Effector CD4-positive, alpha-beta T cell (primary cell): ENCODE measurements around the gene DTNB.
"Not testable (repeated sequence)": the region's sequence is repeated elsewhere in the genome, so short reads cannot be mapped to it uniquely, and the experiment has no call there.

ENCODE experiments used
- DNase-seq: peaks from one replicate; pipeline ENCODE4 v3.0.0-alpha.2; 2020
- total RNA-seq: gene quantifications from one replicate; lab custom pipeline; 2026; lab: John Stamatoyannopoulos, UW

The DTNB gene
- 26.8 reads per million, percentile 53 among the genes with 10 or more reads in this experiment for total RNA-seq

DNA sequence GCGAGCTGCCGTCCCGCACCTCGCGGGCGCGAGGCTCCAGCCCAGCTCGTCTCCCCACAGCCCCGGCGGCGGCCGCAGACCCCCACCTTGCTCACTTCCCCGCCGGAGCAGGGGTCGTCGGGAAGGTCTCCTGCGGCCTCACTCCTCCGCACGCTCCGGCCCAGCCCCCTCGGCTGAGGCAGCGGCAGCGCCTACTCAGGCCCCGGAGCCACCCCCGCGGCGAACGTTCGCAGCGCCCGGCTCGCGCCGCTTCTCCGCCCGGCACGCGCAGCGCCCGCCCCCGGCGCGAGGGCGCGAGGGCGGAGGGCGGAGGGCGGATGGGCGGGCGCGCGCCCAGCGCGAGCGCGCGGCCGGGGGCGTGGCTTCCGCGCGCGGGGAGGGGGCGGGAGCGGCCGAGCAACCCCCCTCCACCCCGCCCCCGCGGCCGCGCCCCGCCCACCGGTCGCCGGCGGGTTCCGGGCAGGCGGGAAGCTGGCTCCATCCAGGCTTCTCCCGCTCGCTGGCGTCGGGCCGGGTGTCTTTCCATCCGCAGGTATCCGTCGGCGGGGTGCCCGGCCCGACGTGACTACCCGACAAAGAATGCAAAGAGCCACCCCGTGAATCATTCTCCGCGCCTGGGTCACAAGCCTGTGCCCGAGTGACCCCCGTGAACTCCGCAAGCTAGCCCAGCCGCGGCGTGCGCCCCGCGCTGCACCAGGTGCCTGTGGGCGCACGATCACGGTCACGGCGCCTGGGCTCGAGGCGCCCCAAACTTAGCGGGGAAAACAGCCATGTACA, at the start of gene DTNB:
TSS of gene DTNB (minus strand) at position 278 of the 777 bp plus-strand sequence. CDS start 20,917 bp downstream, outside the sequence.
- peak; percentile 67 for DNase-seq

DNA sequence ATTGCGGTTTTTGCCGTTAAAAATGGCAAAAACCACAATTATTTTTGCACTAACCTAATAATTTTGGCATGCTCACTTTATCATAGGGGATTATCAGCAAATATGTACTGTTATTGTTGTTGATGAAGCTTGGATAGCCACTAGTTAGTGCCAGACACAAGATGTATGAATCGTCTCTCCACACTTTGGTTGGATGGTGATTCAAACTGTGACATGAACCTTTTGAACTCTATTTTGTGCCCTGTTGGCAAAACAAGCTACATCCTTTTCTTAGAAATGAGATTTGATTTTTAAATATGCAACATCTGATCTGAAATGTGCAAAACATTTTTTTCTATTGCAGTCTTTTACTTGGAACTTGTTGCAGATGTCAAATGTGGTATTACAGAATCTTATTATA, 48.8 kb upstream of the DTNB start:
- DNase-seq, result no peak

DNA sequence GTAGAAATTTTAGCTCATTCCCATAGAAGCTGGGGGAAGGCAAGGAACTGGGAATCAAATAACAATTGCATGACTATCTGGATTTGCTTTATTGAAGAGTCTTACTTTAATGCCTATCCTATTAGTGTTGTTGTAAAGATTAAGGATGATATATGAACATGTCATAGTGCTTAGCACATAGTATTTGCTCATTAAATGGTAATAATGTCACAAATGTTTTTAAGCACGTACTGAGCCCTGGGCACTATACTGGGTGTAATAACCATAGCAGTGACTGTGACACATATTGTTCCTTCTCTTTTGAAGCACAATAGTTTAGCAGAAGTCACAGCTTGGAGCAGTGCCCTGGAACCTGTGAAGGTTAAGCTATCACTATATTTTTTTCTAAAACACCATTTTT, 47.2 kb upstream of the DTNB start:
- no peak for DNase-seq

DNA sequence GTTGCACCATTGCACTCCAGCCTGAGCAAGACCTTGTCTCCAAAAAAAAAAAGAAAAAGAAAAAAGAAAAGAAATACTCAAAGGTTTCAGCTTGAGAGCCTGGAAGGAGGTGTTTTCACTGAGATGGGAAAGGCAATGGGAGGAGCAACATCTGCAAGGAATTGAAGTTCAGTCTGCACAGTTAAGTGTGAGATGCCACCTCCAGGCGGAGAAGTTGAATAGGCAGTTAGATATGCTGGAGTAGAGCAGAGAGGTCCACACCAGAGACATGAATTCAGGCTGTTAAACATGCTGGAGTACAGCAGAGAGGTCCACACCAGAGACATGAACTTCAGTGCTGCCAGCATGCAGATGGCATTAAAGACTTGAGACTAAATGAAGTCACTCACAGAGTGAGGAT, 41.4 kb upstream of the DTNB start:
- DNase-seq, result no peak

DNA sequence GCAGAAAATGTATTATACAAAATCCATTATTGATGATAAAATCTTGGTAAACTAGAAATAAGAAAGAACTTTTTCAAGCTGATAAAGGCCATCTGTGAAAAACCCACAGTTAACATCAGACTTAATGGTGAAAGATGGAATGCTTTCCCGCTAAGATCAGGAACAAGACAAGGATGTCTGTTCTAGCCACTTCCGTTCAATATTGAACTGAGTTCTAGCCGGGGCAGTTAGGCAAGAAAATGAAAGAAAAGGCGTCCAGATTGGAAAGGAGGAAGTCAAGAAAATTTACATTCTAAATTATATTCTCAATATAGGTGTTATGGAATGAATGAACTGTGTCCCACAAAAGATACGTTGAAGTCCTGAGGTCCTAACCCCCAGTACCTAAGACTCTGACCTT, 39.1 kb upstream of the DTNB start:
- DNase-seq, result no peak

DNA sequence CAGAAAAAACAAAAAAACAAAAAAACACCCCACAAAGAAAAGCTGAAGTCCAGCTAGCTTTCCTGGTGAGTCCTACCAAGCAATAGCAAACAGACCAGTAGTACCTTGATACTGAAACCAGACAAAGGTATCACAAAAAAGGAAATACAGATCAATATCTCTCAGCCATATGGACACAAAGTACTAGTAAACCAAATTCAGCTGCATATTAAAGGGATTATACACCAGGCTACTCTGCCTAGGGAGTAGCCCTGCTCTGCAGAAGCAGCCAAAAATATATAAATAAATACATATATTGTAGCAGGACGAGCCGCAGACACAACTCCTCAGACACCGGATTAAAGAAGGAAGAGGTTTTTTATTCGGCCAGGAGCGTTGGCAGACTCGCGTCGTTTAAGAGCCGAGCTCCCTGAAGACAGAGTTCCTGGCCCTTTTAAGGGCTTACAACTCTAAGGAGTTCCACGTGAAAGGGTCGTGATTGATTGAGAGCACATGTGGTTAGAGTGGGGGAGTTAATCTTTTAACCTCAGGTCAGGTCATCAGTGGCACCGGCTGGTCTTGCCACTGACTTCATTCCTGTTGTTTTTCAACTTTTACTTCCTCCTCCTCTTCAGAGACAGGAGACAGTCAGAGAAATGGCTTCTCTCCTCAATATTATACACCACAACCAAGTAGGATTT, 38.4 kb upstream of the DTNB start:
- no peak for DNase-seq

- DNase-seq, result no peak
Observed at GRCh38 chr2:25710750-25711149, 37.4 kb upstream of the DTNB start.

GRCh38 chr2:25709349-25709748, 36.0 kb upstream of the DTNB start:
- DNase-seq, result no peak

DNA sequence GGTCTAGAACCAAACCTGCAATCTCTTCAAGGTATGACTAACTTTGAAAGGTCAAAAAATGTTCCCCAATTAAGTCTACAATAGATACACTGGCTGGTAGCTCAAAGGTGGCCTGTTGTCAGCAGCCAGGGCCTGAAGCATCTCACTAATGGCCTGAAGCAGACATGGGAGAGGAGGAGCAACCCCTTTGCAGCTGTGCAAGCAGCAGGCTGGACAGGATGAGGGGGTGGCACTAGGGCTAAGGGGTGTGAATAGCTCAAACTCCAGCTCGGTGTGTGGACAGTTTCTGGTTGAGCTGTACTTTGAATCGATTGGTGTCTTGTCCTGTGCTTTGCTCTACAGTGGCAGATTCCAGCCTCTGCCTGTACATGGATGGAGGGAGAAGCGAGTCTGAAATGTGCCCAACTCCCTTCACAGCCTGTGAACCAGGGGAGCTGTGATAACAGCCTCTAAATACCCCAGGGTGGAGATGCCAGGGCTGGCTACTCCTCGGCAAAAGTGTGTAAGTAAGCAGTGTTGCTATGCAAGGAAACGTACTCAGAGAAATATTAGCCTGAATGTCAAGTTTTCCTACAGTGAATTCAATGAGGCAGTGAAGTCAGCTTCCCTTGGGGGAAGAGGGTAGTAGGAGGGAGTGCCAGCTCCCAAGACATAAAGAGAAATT, 34.7 kb upstream of the DTNB start:
- DNase-seq, result no peak

DNA sequence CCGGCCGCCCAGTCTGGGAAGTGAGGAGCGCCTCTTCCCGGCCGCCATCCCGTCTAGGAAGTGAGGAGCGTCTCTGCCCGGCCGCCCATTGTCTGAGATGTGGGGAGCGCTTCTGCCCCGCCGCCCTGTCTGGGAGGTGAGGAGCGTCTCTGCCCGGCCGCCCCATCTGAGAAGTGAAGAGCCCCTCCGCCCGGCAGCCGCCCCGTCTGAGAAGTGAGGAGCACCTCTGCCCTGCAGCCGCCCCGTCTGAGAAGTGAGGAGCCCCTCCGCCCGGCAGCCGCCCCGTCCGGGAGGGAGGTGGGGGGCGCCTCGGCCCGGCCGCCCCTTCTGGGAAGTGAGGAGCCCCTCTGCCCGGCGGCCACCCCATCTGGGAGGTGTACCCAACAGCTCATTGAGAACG, 32.2 kb upstream of the DTNB start:
- not testable (repeated sequence) for DNase-seq

DNA sequence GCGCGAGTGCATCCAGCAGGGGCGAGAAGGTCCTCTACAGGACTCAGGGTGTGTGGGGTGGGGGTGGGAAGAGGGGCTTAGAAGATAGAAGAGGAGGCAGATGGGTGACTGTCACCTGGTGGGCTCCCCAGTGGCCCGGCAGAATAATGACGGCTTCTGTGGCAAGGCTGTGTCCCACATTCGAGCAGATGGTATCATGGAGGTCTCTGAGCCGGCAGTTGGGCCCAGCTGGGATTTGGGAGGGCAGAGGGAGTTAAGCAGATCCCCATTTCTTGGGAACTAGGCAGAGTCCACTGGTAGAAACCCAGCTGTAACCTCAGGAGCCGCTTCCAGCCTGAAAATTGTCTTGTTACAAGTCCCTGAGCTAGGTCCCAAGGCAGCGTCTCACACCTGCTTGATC, 28.4 kb upstream of the DTNB start:
- no peak for DNase-seq

GRCh38 chr2:25700221-25700660, 26.9 kb upstream of the DTNB start:
- DNase-seq, result peak; percentile 3

GRCh38 chr2:25699216-25699615, 25.8 kb upstream of the DTNB start:
- DNase-seq, result no peak

DNA sequence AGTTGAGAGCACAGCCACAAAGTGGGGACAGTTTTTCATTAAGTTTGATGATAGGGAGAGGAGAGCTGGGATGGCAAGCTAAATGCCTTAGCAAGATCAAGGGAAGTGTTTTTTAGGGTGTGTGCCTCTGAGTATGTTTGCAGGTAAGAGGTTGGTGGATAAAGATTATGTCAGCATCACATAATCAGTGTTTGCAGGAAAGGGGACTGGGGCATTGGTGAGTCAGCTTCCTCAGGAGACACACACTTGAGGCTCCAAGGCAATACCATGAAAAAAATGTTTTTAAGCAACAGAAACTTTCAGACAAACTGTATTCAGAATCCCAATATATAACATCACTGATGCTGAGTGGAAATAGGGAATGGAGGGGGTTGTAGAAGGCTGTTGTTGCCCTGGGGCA, 25.4 kb upstream of the DTNB start:
- DNase-seq, result no peak

DNA sequence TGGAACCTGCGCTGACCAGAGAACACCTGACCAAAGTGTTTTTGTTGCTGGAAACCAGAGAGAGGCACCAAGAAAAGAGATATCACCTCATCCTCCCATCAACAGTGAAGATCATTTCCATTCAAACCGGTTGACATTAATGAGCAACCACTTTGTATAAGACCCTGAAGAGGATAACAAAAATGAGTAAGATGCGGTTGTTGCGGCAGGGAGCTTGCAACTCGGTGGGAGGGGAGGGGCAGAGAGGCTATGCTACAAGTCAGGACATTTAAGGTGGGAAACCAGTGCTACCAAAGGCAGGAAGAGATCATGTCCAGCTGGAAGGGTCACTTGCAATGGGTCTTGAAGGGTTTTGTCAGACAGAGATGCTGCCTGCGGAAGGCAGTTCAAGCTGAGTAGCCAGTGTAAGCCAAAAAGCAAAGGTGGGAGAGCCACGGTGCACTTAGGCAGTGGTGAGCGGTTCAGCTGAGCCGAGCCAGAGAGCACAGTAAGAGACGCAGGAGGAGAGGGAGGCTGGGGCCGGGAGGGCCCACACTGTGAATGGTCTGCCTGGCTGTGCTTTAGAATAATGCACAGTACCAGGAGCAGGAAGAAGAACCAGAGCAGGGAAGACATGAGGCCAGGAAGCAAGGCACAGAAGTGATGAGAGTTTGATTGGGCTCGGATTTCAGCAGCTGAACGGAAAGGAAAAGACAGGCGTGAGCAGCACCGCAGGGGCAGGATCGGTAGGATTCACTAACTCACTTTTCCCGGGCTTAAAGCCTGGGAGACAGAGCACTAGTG, 24.4 kb upstream of the DTNB start:
- no peak for DNase-seq

GRCh38 chr2:25692737-25693445, 19.5 kb upstream of the DTNB start:
- DNase-seq, result no peak

DNA sequence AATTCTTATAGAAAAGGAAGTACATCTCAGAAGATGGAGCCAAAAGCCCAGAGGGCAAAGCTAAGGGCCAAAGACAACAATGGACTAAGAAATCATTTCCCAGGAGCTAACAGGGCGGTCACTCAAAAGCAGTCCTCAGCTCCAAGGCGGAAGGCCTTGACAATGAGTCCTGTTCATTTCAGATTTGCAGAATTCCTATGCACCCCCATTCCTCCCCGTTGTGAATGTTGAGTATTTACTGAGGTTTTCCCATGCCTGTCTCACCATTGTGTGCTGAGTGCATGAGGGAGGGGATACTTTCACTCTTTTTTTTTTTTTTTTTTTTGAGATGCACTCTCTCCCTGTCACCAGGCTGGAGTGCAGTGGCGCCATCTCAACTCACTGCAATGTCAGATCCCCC, 18.8 kb upstream of the DTNB start:
- DNase-seq, result no peak

- DNase-seq, result no peak
Observed at GRCh38 chr2:25690058-25690457, 16.7 kb upstream of the DTNB start.

DNA sequence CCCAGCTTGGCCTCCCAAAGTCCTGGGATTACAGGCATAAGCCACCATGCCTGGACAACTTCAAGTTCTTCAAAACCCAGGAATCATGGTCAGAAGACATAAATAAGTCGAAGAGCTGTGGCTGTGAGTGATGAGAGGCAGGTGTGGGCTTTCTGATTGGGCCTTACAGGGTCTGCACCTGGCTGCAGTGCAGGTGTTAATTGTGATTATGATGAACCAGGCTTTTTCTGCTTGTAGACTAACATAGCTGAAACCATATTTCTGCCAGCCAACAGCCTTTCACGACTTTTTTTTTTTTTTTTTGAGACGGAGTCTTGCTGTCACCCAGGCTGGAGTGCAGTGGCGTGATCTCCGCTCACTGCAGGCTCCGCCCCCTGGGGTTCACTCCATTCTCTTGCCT, 14.9 kb upstream of the DTNB start:
- no peak for DNase-seq

GRCh38 chr2:25685741-25686140, 12.4 kb upstream of the DTNB start:
- no peak for DNase-seq

GRCh38 chr2:25684577-25685473, 11.4 kb upstream of the DTNB start:
- DNase-seq, result no peak
